ENCODE measurements around the gene ARID2.

ARID2 gene

GRCh38 chr12:45704968-45705367 lies 24.5 kb upstream of the ARID2 start:
- no peak for TF ChIP-seq CTCF (conservative IDR thresholded peaks at IDR 0.05; ENCODE audit: low read depth)
- POLR2A ChIA-PET (ENCODE audit: low non-redundant PET), result no interaction called here
- no peak for DNase-seq (ENCODE audit: low spot score)
- no peak overlapping the region for H3K27ac ChIP-seq
- CTCF ChIA-PET, result interaction anchor here (0.6 kb wide), 1 partner anchor 22 kb away, joined by 3 read pairs; no protein-coding TSS in a partner anchor

GRCh38 chr12:45705404-45705803 lies 24.1 kb upstream of the ARID2 start:
- no peak for DNase-seq (ENCODE audit: low spot score)
- POLR2A ChIA-PET (ENCODE audit: low non-redundant PET), result no interaction called here
- TF ChIP-seq CTCF (conservative IDR thresholded peaks at IDR 0.05; ENCODE audit: low read depth), result no peak
- CTCF ChIA-PET, result no interaction called here
- H3K27ac ChIP-seq, result no peak overlapping the region

- CTCF ChIA-PET, result interaction anchor here (0.5 kb wide), 1 partner anchor 94 kb away, joined by 3 read pairs; no protein-coding TSS in a partner anchor
- no peak for TF ChIP-seq CTCF (conservative IDR thresholded peaks at IDR 0.05; ENCODE audit: low read depth)
- POLR2A ChIA-PET (ENCODE audit: low non-redundant PET), result no interaction called here
- no peak overlapping the region for H3K27ac ChIP-seq
- no peak for DNase-seq (ENCODE audit: low spot score)
These were observed 22.2 kb upstream of the ARID2 start for GRCh38 chr12:45707241-45707857.

- CTCF ChIA-PET, result interaction anchor here (0.6 to 0.7 kb wide), 2 partner anchors 18 to 29 kb away, joined by 3 read pairs; no protein-coding TSS in a partner anchor
- no peak for TF ChIP-seq CTCF (conservative IDR thresholded peaks at IDR 0.05; ENCODE audit: low read depth)
- no peak overlapping the region for H3K27ac ChIP-seq
- DNase-seq (ENCODE audit: low spot score), result no peak
- POLR2A ChIA-PET (ENCODE audit: low non-redundant PET), result no interaction called here
These were observed 21.1 kb upstream of the ARID2 start for GRCh38 chr12:45708363-45708762.

GRCh38 chr12:45708901-45709300 lies 20.6 kb upstream of the ARID2 start:
- POLR2A ChIA-PET (ENCODE audit: low non-redundant PET), result no interaction called here
- no peak for DNase-seq (ENCODE audit: low spot score)
- TF ChIP-seq CTCF (conservative IDR thresholded peaks at IDR 0.05; ENCODE audit: low read depth), result no peak
- no peak overlapping the region for H3K27ac ChIP-seq
- CTCF ChIA-PET, result interaction anchor here (0.6 to 0.7 kb wide), 2 partner anchors 18 to 30 kb away, joined by 3 read pairs; no protein-coding TSS in a partner anchor

GRCh38 chr12:45712319-45712718 lies 17.2 kb upstream of the ARID2 start:
- no peak for DNase-seq (ENCODE audit: low spot score)
- ChIA-PET CTCF (no interaction called here), POLR2A (ENCODE audit: low non-redundant PET) (no interaction called here)
- TF ChIP-seq CTCF (conservative IDR thresholded peaks at IDR 0.05; ENCODE audit: low read depth), result no peak
- H3K27ac ChIP-seq, result no peak overlapping the region

All from RWPE1 (cell line).